Measurements from ENCODE around the gene CUBN. TPM values are rescaled to one million over a fixed set of nuclear protein-coding genes. Genes with fewer than 3 reads are reported as not detected.

CUBN gene
- total RNA-seq, 1 donor: 1.1 TPM

- TF ChIP-seq, protein P1, sequence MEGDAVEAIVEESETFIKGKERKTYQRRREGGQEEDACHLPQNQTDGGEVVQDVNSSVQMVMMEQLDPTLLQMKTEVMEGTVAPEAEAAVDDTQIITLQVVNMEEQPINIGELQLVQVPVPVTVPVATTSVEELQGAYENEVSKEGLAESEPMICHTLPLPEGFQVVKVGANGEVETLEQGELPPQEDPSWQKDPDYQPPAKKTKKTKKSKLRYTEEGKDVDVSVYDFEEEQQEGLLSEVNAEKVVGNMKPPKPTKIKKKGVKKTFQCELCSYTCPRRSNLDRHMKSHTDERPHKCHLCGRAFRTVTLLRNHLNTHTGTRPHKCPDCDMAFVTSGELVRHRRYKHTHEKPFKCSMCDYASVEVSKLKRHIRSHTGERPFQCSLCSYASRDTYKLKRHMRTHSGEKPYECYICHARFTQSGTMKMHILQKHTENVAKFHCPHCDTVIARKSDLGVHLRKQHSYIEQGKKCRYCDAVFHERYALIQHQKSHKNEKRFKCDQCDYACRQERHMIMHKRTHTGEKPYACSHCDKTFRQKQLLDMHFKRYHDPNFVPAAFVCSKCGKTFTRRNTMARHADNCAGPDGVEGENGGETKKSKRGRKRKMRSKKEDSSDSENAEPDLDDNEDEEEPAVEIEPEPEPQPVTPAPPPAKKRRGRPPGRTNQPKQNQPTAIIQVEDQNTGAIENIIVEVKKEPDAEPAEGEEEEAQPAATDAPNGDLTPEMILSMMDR (IDR thresholded peaks at IDR 0.05; ENCODE audit: extremely low read depth, low read depth, low read length): no peak
Measured at GRCh38 chr10:17128261-17128660, 1.4 kb downstream of the CUBN start.

DNA sequence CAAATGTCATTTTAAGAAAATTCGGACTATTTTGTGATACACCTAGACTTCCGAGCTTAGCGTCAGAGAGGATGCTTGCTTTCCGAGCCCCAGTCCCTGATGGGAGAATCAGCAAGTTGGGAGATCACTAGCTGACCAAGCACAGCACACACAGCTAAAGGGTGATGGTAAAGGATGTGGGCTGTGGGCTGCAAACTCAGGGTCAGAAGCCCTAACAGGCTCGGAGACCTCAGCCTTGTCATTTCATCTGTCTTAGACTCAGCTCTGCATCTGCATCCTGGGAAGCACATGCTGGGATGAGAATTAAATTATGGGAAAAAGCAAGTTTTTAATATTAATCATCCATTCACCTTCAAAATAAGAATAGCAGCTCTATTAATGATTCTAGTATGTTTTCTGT lies 3.3 kb downstream of the CUBN start:
- no peak for DNase-seq (ENCODE audit: insufficient read length, low spot score, missing footprints)
- no peaks in the 10 kb centered on the region for H4K20me1 ChIP-seq (ENCODE audit: insufficient read depth, low read length)
- H3K4me2 ChIP-seq (ENCODE audit: insufficient read depth, low read length): no peak overlapping the region
- H3K36me3 ChIP-seq (ENCODE audit: insufficient read depth, low read length): no peaks in the 10 kb centered on the region
- no peaks in the 10 kb centered on the region for H3K9me3 ChIP-seq (ENCODE audit: low read depth, low read length)
- H2AFZ ChIP-seq (ENCODE audit: low read length): no peak overlapping the region
- no peak overlapping the region for H3K4me3 ChIP-seq (ENCODE audit: insufficient read depth, low read length)
- TF ChIP-seq, protein P1 (IDR thresholded peaks at IDR 0.05; ENCODE audit: extremely low read depth, low read depth, low read length): no peak
- H3K4me1 ChIP-seq (ENCODE audit: insufficient read depth, low read length): peaks cover 20% of the 10 kb centered on the region
- H3K79me2 ChIP-seq (ENCODE audit: insufficient read depth, low read length): no peaks in the 10 kb centered on the region
- no peaks in the 10 kb centered on the region for H3K27me3 ChIP-seq (ENCODE audit: insufficient read depth, low read length)
- no peak overlapping the region for H3K27ac ChIP-seq (ENCODE audit: low read depth, low read length)

More at GRCh38 chr10:17128261-17128660, 1.4 kb downstream of the CUBN start:
- Histone ChIP-seq H3K27ac (ENCODE audit: low read depth, low read length) (no peak overlapping the region), H3K4me1 (ENCODE audit: insufficient read depth, low read length) (peaks cover 9% of the 10 kb centered on the region), H3K4me2 (ENCODE audit: insufficient read depth, low read length) (no peak overlapping the region), H4K20me1 (ENCODE audit: insufficient read depth, low read length) (no peaks in the 10 kb centered on the region), H3K9me3 (ENCODE audit: low read depth, low read length) (no peaks in the 10 kb centered on the region), H3K4me3 (ENCODE audit: insufficient read depth, low read length) (no peak overlapping the region), H3K36me3 (ENCODE audit: insufficient read depth, low read length) (no peaks in the 10 kb centered on the region), H3K27me3 (ENCODE audit: insufficient read depth, low read length) (no peaks in the 10 kb centered on the region), H2AFZ (ENCODE audit: low read length) (peak overlapping the region; percentile 7), H3K79me2 (ENCODE audit: insufficient read depth, low read length) (no peaks in the 10 kb centered on the region)
- no peak for DNase-seq (ENCODE audit: insufficient read length, low spot score, missing footprints)

DNA sequence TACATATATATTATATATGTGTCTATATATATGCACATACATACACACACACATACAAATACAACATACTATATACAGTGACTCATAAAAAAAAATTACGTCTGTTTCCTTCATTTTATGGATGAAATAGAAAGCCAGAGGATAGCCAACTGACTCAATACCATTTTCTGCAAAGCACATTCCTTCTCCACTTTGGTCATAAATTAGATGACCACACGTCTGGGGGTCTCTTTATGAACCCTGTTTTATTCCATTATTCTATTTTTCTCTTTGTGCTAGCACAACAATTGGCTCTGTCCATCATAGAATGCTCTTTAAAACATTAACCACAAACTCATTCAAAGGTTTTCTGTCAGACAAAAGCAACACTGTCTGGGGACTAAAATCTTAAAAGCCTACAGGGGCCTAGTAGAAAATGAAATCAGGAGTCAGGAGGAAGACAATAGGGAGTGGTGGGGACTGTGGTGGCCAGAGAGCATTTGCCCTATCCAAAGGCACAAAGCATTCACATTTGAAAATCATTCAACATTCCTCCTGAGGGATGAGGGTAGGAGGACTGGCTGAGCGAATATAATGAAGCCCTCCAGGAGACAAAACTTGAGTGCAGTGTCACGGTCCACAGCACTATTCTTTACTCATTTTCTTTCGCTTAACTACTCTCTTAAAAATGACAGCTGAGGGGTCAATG lies 4.3 kb downstream of the CUBN start:
- TF ChIP-seq, protein P1 (IDR thresholded peaks at IDR 0.05; ENCODE audit: extremely low read depth, low read depth, low read length): no peak
- Histone ChIP-seq H3K4me1 (ENCODE audit: insufficient read depth, low read length) (peaks cover 20% of the 10 kb centered on the region), H3K4me2 (ENCODE audit: insufficient read depth, low read length) (no peak overlapping the region), H3K9me3 (ENCODE audit: low read depth, low read length) (no peaks in the 10 kb centered on the region), H3K27ac (ENCODE audit: low read depth, low read length) (no peak overlapping the region), H3K4me3 (ENCODE audit: insufficient read depth, low read length) (no peak overlapping the region), H3K27me3 (ENCODE audit: insufficient read depth, low read length) (no peaks in the 10 kb centered on the region), H2AFZ (ENCODE audit: low read length) (no peak overlapping the region), H4K20me1 (ENCODE audit: insufficient read depth, low read length) (no peaks in the 10 kb centered on the region), H3K79me2 (ENCODE audit: insufficient read depth, low read length) (no peaks in the 10 kb centered on the region), H3K36me3 (ENCODE audit: insufficient read depth, low read length) (no peaks in the 10 kb centered on the region)
- no peak for DNase-seq (ENCODE audit: insufficient read length, low spot score, missing footprints)

GRCh38 chr10:17123961-17124360 lies 5.7 kb downstream of the CUBN start:
- Histone ChIP-seq H3K27me3 (ENCODE audit: insufficient read depth, low read length) (no peaks in the 10 kb centered on the region), H4K20me1 (ENCODE audit: insufficient read depth, low read length) (no peaks in the 10 kb centered on the region), H2AFZ (ENCODE audit: low read length) (no peak overlapping the region), H3K79me2 (ENCODE audit: insufficient read depth, low read length) (no peaks in the 10 kb centered on the region), H3K27ac (ENCODE audit: low read depth, low read length) (peak overlapping the region; percentile 68), H3K4me3 (ENCODE audit: insufficient read depth, low read length) (no peak overlapping the region), H3K36me3 (ENCODE audit: insufficient read depth, low read length) (no peaks in the 10 kb centered on the region), H3K9me3 (ENCODE audit: low read depth, low read length) (no peaks in the 10 kb centered on the region), H3K4me2 (ENCODE audit: insufficient read depth, low read length) (peak overlapping the region; percentile 25), H3K4me1 (ENCODE audit: insufficient read depth, low read length) (peaks cover 20% of the 10 kb centered on the region)
- DNase-seq (ENCODE audit: insufficient read length, low spot score, missing footprints): no peak
- TF ChIP-seq, protein P1 (IDR thresholded peaks at IDR 0.05; ENCODE audit: extremely low read depth, low read depth, low read length): no peak
